DND-41 (cell line): ENCODE results near the gene ACSS1.

Source experiments
- CTCF ChIP-seq: IDR thresholded peaks from 2 replicates; pipeline ENCODE4 v1.5.1; 2012; ENCODE audit warnings: borderline replicate concordance, low read length, moderate library complexity, mild to moderate bottlenecking; ENCODE audit not compliant: poor library complexity, severe bottlenecking; ENCODE audit errors: extremely low read depth
- EZH2 ChIP-seq: IDR thresholded peaks from 3 replicates; pipeline ENCODE4 v1.6.1; 2012; ENCODE audit warnings: borderline replicate concordance, low read depth, mild to moderate bottlenecking, moderate library complexity, low read length, inconsistent platforms; ENCODE audit not compliant: severe bottlenecking

DNA sequence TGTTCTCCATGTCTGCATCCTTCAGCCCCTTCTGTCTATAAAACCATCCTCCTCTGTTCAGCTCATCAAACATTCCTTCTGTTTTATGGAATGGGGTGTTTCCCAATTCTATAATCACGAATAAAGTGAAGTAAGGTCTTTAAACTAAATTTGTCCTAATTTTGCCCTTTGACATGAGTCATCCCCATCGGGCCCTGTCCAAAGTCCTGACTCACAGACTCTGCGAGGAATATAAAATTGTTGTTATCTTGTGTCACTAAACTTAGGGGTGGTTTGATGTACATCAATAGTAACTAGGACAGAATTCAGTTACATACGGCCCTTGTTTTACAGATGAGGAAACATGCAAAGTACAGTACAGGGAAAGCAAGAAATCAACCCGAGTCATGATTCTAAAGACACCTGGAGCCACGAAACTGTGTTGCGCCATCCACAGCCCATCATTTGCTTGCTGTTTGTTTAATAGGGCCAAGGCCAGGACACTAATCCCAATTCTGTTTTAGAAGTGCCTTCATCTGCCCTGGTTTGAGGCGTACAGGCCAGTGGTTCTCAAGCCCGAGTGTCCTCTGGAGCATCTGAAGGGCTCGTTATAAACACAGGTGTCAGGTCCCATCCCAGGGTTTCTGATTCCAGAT is 2.8 kb downstream of the ACSS1 start:
- TF ChIP-seq CTCF (no peak), EZH2 (no peak)
